Astrocyte of the spinal cord (primary cell): ENCODE measurements around the gene HIC1.
A peak's percentile ranks its signal among the peaks of the same experiment; 100 is the strongest.

Experiments used
- DNase-seq: peaks from one replicate; pipeline ENCODE4 v3.0.0; 2011; ENCODE audit warnings: low read depth, low spot score
- H3K4me3 ChIP-seq: 2 replicates; pipeline ENCODE4 v1.5.1; 2011; ENCODE audit warnings: low read depth, mild to moderate bottlenecking, low read length, moderate library complexity
- CTCF ChIP-seq: IDR thresholded peaks from 2 replicates; pipeline ENCODE4 v1.5.1; 2012; ENCODE audit warnings: low read depth, mild to moderate bottlenecking, low read length, inconsistent platforms
- in situ Hi-C: cut with HindIII; loops from 2 replicates; pipeline ENCODE4 v1.10.0; 2017; ENCODE audit warnings: low sequenced_read_pairs

HIC1 gene

DNA sequence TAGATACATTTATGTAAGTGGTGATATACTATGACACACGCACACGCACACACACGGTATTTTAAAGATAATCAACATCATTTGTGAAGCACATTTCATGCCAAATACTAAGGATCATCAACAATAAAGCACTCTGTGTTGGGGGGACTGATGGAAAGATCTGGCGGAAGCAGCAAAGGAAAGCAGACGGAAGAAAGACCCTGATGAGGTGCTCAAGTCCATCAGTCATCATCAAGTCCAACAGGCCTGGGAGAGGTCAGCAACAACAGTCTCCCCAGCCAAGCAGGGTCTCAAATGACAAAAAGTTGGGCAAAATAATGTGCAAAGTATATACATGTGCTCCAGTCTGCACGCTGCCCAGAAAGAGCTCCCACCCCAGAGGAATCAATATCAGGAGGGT is 55.5 kb downstream of the HIC1 start:
- no peak overlapping the region for H3K4me3 ChIP-seq
- TF ChIP-seq CTCF, result no peak
- in situ Hi-C loops, result no loop called here
- DNase-seq, result no peak

- DNase-seq, result peak; percentile 93
- no peak overlapping the region for H3K4me3 ChIP-seq
- in situ Hi-C loops, result no loop called here
- TF ChIP-seq CTCF, result no peak
Observed at GRCh38 chr17:2111691-2112090, 56.8 kb downstream of the HIC1 start.
